Measurements from ENCODE around the gene SMG7. TPM values are rescaled to one million over a fixed set of nuclear protein-coding genes. Genes with fewer than 3 reads are reported as not detected.

SMG7 gene
- total and polyA plus RNA-seq, 2 donors (not counting 3 experiments of a cell fraction or from before 2014, with no cell fraction given): 25.4 to 47.1 TPM

- POLR2A ChIA-PET: no interaction called here
- BruUV-seq (replicated peaks): no TSS peak
- peaks cover 4% of the 10 kb centered on the region for H3K4me1 ChIP-seq (ENCODE audit: control insufficient read depth, extremely low read depth, insufficient read depth, low read length)
- FAIRE-seq (no peak), DNase-seq (ENCODE audit: low read depth, low spot score) (no peak)
- no peak overlapping the region for H3K4me3 ChIP-seq (replicated peaks in 1 of 3; ENCODE audit: insufficient read depth in 1 of 3, low read depth in 1 of 3, low read length in 3 of 3)
- H3K9me3 ChIP-seq (replicated peaks; ENCODE audit: control insufficient read depth, insufficient read depth, low read length): no peaks in the 10 kb centered on the region
- CTCF ChIA-PET: no interaction called here
- intact Hi-C loops (cut with micrococcal nuclease): no loop called here
- no peak overlapping the region for H3K27ac ChIP-seq (ENCODE audit: insufficient read depth, low read depth, low read length)
- no peaks in the 10 kb centered on the region for H3K36me3 ChIP-seq (ENCODE audit: control insufficient read depth in 2 of 2, extremely low read depth in 1 of 2, insufficient read depth in 2 of 2, low read length in 2 of 2)
- H3K4me2 ChIP-seq (ENCODE audit: insufficient read depth, low read length): no peak overlapping the region
- H3K79me2 ChIP-seq (ENCODE audit: control insufficient read depth, insufficient read depth, low read length): no peaks in the 10 kb centered on the region
- no peak for TF ChIP-seq MAX (IDR thresholded peaks at IDR 0.05; ENCODE audit: insufficient read depth, insufficient read length)
- no peak for TF ChIP-seq JUN (IDR thresholded peaks at IDR 0.05; ENCODE audit: borderline replicate concordance, insufficient read depth, insufficient read length, low read depth)
- no peak for TF ChIP-seq CTCF (IDR thresholded peaks at IDR 0.05; ENCODE audit: extremely low read depth in 1 of 2, insufficient read depth in 1 of 2, low read depth in 1 of 2, low read length in 2 of 2)
- no peak for TF ChIP-seq POLR2AphosphoS5 (IDR thresholded peaks at IDR 0.05; ENCODE audit: insufficient read depth, low read depth, low read length)
- TF ChIP-seq FOS (IDR thresholded peaks at IDR 0.05; ENCODE audit: borderline replicate concordance, insufficient read depth, low read length): no peak
- no peak for TF ChIP-seq GATA2 (IDR thresholded peaks at IDR 0.05; ENCODE audit: insufficient read depth, insufficient read length, low read depth, low read length)
- H3K9me1 ChIP-seq (replicated peaks; ENCODE audit: control insufficient read depth, extremely low read depth, insufficient read depth, low read length): no peaks in the 10 kb centered on the region
- H3K27me3 ChIP-seq (ENCODE audit: control insufficient read depth in 2 of 2, insufficient read depth in 2 of 2, low read length in 2 of 2): no peaks in the 10 kb centered on the region
- H2AFZ ChIP-seq (ENCODE audit: low read depth, low read length): no peak overlapping the region
- H4K20me1 ChIP-seq (replicated peaks; ENCODE audit: control insufficient read depth, extremely low read depth, insufficient read depth, low read length): no peaks in the 10 kb centered on the region
- H3K9ac ChIP-seq (replicated peaks; ENCODE audit: extremely low read depth, insufficient read depth, low read length): no peak overlapping the region
- dilution Hi-C loops (cut with MboI; ENCODE audit: extremely low pct_ligation_motif_present, low sequenced_read_pairs): no loop called here
Observed at GRCh38 chr1:183572721-183573120, 100.4 kb downstream of the SMG7 start.
